HG03469 (cell line): ENCODE measurements around the gene CTDP1.

ENCODE experiments used
- ATAC-seq: cut with Tn5 transposase; IDR thresholded peaks from one replicate; pipeline ENCODE4 v1.9.1; 2021; ENCODE audit warnings: mild to moderate bottlenecking, moderate library complexity, moderate number of reproducible peaks; ENCODE audit not compliant: unreplicated experiment

CTDP1 gene

DNA sequence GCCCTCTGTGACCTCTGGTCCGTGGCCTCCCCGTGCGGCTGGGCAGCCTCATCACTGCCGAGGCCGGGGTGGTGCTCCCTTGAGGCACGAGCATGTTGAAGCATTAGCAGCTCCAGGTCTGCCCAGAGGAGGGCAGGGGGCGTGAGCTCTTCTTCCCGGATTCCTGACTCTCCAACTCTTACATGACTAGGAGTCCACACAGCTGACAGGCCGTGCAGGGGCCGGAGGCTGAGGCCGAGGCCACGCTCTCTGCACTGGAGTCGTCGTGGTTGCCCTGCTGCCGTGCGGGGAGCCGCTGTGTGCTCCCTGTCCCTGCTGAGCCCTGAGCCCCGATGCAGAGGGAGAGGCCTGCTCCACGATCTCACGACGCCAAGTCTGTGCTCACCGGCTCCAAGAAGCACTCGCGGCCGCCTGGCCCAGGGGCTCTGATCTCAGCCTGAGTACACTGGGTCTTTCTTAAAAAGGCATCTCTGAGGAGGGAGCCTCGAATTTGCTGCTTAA lies 98.7 kb downstream of the CTDP1 start:
- no peak for ATAC-seq

DNA sequence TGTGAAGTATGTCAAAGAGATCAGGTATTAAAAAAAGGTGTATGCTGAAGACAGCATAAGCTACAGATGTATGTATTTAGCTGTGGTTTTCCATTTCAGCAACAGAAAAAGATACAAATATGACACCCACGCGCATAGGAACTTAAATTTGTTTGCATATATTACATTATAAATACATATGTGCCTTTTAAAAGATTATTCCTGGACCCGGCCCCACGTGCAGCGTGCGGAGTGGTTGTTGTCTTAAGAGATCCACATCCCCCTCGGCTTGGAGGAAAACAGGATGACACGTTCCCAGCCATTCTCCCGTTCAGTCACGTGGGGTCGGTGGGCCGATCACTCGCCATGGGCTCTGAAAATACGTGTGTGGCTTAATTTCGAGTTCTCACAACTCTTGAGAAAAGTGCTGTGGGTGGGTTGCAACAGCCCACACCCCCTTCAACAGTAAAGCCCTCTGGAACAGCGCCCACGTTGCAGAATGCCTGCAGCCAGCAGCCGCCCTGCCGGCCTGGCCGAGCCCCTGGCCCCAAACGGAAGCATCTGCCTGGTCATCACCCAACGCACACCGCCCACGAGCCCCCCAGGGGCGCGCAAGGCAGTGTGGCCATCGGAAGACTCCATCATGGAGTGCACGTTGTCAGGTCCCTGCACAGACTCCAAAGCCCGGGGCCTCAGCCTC lies 99.6 kb downstream of the CTDP1 start:
- ATAC-seq = no peak

DNA sequence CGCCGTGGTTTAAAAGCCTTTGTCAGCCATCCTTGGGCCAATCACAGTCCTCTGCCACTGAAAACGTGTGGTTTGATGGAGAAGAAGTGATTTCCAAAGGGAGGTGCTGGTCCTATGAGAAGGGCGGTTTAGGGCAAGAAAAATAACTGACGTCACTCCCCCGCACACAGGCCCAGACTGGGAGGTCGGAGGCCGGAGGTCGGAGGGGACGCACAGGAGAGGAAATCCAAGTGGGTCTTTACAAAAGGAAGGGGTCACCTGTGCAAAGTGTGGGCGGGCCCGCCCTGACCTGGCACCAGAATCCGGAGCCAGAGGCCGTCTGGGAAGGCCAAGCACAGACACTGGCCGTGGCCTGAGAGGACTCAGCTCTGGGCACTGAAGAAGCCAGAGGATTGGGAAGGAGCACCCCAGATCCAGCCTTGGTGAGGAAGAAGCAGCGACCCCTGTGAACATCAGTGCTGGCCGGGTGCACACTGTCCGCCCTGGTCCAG lies 100.1 kb downstream of the CTDP1 start:
- no peak for ATAC-seq

DNA sequence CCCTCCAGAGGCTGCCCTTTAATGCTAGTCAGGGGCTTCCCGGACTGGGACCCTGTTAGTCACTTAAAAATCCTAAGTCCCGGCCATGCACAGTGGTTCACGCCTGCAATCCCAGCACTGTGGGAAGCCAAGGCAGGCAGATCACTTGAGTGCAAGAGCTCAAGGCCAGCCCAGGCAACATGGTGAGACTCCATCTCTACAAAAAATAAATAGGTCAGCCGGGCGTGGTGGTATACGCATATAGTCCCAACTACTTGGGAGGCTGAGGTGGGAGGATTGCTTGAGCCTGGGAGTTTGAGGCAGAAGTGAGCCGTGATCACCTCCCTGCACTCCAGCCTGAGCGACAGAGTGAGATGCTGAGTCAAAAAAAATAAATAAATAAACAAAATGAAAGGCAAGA lies 100.9 kb downstream of the CTDP1 start:
- no peak for ATAC-seq

DNA sequence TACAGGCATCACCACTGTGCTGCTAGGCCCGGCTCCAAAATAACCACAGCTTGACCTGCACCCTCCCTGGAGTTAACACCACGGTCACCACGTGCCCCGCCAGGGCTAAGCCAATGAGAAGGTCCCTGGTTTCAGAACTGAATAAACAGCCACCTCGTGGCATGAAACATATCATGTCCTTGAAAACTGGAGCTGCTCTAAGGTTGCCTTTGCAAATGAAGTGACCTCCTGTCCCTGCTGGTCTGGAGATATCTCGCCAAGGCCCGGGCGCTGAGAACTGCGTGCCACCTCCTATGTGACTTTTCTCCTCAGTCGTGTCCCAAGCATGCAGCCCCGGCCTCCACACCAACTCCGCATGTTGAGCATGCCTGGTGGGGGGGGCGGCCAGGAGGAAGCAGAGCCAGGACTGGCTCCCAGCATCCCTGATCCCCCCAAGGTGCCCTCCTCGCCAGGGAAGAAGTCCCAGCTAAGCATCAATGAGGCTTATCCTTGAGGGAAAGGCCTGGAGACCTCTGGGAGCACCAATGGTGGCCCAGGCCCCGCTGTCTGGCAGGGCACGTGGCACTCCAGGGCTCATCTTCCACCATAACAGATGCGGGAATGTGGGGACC lies 101.8 kb downstream of the CTDP1 start:
- no peak for ATAC-seq

DNA sequence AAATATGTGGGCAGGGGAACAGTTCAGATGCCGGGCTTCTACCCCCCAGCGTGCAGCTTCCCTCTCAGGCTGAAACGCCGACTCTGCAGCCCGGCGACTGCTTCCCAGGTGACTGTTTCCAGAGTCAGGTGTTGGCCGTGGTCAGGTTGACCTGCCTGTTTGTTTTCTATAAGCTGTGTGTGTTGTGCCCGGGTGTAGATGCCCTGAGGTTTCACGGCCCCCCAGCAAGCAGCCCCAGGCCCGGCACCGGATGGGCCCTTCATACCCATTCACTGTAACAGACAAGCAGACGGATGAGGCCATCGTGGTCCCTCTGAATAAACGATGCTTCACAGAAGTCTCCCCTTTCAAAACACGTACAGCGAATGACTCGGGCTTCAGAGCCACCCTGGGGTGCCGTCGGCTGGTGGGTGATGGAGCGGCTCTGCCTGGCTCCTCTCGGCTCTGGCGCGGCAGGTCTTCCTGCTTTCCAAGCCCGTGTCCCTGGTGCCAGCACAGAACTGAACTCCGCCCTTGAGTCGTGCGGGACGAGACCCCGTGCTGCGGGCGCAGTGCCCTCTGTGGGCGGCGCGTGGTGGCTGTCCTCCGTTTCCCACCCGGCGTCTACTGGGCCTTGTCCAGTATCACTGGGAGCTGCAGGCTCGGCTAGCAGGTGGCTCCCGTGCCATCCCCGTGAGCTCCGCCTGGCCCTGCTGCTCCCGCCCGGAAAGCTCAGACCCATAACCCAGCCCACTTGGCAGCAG lies 103.1 kb downstream of the CTDP1 start:
- ATAC-seq = no peak

DNA sequence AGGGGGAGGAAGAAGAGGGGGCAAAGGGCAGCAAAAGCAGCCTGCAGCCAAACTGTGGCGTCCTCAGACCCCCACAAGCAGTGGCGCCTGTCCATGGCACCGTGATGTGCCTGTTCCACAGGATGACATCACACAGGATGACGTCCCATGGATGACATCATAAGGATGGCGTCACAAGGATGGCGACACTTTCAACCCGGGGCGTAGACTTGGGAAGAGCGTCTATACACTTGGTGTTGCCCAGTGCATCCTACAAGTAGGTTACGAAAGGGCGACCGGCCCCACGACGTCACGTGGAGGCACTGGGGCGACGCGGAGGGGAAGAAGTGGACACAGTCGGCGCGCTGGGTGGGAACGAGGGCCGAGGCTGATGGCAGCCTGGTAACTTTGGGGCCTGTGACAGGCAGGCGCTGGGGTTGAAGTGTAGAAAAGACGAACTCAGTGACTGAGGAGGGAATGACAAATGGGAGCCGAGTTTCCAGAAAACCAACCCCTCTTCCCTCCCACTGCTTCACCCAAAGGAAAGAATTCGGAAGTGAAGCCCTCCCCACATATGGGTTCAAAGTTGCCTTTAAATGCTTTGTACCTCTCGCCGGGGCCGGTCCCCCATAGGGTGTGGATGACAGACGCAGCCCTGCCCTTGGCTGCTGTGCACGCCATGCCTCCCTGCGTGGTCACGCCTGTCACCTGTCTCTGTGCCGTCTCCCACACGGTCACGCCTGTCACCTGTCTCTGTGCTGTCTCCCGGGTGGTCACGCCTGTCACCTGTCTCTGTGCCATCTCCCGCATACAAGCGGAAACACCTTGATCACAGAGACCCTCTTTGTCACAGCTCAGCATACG lies 104.7 kb downstream of the CTDP1 start:
- no peak for ATAC-seq

DNA sequence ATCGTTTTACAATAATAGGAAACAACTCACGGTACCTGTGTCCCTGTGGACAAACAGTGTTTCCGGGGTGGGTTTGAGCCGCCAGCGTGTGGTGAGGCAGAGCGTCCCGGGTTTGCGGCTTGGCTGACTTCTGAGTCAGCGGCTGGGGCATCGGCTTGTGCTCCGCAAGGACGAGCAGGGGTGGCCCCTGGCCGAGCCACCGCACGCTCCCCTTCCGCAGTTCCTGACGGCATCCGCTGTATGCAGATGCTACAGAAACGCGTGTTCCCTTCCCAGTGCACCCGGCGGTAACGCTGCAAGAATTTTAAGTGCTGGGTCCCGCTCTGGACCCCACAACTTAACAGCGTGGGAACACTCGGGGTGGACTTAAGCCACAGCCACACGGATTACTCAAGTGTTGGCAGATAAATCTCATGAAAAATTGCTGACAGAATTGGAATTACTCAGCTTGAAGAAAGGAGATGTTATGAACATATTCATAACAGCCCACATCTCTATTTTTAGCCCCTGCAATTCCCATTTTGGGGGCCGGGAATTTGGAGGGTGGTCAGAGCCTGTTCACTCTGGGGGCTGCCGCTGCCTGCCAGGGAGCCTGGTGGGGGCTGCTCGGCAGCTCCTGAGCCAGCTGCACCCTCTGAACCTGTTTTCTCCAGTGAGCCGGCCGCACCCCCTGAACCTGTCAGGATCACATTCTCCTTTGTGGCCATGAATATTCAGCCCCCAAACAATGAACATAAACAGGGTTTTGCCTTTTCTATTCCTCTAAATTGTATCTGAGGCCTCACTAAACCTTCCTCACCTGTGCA lies 105.6 kb downstream of the CTDP1 start:
- no peak for ATAC-seq

DNA sequence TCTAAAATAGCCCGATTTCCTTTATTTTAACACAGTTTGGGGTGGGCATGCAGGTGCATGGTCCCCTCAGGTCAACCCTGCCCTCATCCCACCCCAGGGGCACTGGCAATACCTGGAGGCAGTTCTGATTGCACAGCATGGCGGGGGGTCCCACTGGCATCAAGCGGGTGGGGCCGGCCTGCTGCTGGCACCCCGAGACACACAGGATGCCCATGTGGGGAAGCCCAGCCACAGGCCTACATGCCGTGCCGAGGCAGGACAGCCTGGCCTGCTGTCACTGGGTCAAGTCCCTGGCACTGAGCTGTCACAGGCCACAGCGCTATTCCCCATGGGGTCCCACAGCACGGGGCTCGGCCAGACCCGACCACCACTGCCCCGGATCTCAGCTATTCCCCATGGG lies 106.2 kb downstream of the CTDP1 start:
- no peak for ATAC-seq

DNA sequence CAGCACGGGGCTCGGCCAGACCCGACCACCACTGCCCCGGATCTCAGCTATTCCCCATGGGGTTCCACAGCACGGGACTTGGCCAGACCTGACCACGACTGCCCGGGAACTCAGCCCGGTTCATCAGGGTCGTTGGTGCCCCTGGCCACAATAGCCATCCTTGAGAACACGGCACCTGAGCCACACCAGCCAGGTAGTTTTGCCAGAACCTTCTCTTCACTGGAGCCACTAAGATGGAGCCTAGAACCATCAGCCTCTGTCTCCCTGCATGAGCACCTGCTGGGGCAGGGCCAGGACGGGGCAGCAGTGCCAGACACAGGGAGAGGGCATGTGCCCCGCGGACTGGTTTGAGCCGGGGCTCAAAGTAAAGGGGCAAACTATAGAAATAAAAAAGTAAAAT lies 106.7 kb downstream of the CTDP1 start:
- ATAC-seq = no peak

DNA sequence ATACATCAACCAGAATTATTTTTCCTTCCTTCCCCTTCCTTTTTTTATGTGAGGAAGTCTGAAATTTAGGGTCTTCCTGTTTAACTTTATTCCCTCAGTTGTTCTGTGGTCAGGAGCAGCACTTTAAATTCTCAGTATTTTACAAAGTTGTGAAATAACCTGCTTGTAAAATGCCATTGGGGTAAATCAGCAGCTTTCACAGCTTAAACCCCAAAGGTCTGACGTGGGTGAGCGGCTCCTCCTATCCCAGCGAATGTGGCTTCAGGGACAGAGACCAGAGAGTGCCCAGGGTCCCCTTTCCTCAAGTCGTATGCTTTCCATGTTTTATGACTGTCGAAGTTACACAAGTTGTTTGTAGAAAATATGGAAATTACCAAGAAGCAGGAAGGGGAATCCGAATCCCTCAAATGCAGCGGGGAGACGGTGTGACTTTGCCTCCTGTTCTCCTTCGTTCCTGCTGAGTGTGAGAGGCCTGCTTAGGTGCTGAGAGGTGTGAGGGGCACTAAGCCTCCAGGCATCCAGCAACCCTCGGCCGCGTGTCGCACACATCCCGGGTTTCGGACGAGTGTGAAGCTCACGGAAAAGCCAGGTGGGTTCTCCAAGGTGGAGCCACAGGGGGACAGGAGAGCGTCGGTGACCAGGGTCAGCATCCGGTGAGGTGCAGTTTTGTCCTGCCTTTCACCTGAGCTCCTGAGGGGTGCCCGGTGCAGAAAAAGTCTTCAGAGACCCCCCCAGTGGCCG lies 107.4 kb downstream of the CTDP1 start:
- no peak for ATAC-seq

DNA sequence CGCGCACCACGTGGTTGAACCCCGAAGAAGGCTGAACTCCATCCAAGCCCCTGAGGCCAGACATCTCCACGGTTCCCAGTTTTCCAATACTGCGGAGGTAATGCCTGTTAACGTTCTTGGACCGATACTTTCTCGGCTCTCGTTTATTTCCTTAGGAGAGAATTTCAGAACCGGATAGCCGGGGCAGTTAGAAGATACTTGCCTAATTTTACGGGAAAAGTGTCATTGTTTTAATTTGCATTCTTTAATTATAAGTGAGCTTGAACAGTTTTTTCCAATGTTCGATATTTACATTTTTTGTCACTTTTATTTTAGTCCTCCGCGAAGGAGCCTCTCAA lies 107.9 kb downstream of the CTDP1 start:
- ATAC-seq = no peak

DNA sequence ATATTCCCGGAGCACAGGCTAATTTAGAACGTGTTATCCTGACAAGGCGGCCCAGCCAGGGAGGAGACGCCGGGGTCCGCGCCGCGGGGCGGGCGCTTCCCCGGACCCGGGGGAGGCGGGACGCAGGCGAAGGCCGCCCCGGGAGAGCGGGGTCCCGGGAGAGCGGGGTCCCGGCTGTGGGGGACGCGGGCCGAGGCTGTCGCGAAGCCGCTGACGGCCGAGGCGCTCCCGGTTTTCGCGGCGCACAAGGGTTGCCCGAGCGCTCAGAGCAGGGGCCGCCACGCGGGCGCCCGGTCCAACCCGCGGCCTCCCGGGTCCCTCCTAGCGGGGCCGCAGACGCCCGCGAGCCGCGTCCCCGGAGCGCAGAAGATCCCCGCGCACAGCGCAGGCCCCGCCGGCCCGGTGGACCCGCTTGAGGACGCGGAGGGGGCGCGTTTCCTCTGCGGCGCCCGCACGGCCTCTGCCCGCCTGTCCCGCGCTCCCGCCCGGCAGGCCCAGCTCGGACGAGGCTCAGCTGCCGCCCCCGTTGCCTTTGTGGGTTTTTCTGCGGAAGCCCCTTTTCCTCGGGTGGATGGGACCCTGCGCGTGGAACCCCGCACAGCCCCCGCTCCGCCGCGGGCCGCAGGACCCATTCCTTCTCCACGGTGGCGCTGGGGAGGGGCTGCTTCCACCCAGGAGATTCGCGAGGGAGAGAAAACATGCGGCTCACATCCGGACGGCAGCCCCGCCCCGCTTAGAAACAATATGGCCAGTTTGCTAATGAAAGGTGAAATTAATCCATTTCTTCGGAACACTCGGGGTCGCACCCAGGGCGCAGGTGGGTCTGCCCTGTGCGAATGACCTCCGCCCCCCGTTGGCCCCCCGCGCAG lies 108.5 kb downstream of the CTDP1 start:
- ATAC-seq = no peak

DNA sequence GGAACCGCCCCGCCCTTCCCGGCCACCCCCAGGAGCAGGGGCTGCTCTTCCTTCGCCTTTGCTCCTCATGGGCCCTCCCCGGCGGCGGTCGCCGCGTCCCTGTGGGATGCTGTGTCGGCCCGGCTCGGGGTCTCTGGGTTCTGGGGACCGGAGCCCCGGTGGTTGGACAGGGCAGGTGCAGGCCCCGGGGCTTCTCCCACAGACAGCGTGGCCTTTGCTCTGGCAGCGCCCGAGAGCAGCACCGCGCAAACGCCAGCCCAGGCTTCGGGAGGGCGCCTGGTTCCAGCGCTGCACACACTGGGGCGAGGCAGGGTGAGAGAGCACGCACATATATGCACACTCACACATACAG lies 109.1 kb downstream of the CTDP1 start:
- no peak for ATAC-seq

DNA sequence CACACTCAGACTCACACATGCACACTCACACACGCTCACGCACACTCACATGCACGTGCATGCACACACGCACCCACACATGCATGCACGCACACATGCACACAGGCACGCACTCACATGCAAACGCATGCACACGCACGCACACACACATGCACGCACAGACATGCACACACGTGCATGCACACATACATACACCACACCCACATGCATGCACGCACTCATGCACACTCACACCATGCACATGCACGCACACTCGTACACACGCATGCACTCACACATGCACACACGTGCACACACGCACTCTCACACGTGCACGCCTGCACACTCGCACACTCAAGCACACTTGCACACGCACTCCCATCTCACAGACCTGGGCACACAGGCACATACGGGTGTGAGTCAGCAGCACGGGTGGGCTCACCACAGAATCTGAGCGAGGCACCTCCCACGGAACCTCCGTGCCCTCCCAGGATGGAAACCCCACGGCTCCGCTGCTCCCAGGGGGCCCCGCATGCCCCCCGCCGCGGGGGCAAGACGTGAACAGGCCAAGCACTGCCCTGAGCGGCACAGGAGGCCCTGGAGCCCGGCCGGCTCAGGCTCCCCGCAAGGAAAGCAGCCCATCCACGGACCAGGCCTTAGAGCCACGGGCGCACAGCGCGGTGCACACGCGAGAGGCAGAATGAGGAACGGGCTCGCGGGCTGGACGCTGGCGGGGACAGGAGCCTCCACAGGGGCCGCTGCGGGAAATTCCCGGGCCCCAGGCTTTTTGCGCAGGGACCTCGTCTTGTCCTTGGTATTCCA lies 109.7 kb downstream of the CTDP1 start:
- no peak for ATAC-seq

DNA sequence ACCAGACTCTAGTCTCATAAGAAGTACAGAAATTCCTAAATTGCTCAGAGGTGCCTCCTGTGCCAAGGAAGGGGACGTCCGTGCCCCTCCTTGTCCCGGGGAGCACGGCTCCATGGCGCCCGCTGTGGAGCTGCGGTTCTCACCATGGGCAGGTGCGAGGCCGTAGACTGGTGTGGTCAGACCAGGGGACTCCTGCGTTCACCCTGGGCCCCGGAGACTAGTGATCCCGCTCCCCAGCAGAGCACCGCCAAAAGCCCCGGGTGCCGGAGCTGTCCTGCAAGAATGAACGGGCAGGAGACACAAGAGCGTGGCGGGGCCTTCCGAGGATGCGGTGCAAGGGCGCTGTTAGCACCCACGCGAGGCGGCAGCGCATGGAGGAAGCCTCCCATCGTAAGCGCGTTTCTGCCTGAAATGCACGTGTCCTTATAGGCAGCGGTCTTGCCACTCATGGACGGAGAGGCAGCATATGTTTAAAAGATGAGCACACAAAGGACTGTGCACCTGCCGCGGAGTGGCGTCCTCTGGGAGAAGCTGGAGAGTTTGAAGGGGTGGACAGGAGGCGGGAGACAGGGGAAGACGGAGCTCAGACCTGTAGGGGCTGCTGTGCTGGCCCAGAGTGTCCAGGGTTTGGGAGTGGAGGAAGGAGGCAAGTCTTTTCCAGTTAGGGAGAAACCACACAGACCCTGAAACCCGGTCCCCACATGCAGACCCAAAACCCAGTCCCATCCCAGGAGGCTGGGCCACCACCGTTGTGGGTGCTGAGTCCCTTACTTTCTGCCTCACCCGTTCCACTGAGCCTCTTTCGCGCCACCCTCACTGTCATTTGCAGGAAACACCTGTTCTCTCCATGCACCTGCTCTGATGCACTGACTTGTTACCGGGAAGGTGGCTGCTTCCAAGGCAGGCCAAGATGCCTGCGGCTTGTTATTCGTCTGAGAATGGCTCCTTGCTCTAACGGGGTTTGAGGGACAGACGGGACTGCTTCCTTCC lies 110.6 kb downstream of the CTDP1 start:
- no peak for ATAC-seq
